ENCODE data around the gene DYDC1.

DNA sequence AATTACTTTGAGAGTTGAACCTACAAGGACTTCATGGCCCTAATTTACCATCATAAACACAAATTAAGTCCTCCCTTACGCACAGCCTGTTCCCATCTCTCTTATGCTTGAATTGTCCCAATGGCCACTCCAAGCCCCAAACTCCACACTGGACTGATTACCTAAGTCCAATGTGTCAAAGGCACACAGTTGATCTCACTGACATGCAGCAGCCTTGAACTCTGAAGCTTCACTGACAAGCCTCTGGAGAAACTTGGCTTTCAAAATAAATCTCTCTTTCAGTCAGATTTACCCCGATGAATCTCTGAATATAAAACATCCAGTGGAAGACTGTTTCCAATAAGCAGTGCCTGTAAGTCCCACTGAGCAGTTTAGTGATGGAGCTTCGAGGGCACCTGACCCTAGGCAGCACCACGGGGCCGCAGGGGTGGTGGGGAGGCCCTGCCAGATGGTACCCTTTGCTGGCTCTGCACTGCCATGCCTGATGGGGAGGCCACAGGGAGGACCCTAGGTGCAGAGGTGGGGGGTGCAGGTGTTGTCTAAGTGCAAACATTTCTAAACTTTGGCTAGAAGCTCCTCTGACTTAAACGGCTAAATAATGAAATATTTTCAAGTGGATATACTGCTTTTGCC, 63.8 kb downstream of the DYDC1 start:
- TF ChIP-seq, protein P1, sequence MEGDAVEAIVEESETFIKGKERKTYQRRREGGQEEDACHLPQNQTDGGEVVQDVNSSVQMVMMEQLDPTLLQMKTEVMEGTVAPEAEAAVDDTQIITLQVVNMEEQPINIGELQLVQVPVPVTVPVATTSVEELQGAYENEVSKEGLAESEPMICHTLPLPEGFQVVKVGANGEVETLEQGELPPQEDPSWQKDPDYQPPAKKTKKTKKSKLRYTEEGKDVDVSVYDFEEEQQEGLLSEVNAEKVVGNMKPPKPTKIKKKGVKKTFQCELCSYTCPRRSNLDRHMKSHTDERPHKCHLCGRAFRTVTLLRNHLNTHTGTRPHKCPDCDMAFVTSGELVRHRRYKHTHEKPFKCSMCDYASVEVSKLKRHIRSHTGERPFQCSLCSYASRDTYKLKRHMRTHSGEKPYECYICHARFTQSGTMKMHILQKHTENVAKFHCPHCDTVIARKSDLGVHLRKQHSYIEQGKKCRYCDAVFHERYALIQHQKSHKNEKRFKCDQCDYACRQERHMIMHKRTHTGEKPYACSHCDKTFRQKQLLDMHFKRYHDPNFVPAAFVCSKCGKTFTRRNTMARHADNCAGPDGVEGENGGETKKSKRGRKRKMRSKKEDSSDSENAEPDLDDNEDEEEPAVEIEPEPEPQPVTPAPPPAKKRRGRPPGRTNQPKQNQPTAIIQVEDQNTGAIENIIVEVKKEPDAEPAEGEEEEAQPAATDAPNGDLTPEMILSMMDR (IDR thresholded peaks at IDR 0.05), result no peak
- no peak for TF ChIP-seq EZH2phosphoT487 (IDR thresholded peaks at IDR 0.05)
